Measurements from ENCODE around the gene MTUS2.

DNA sequence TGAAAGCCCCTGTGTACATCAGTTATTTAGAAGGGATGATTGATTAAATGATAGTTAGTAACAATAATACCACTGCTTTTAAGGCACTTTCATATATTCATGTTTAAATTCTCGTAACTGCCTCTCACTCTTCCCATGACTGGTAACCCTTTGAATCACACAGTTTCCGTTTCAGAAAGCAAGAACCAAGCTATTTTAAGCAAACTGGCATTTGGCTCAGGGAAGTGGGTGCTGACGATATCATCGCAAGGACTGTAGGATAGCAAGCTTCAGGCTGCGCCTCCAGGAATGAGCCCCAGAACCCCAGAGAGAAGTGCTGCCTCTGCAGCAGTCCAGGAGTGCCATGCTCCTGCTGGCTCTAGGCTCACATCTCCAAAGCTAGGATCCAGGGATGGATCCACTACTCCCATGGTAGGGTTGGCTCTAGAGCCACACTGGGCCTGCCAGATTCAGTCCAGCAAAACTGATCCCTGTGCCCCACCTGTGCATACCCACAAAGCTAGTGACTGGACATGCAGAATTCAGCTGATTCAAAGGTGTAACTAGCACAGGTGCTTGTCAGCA, 461.9 kb downstream of the MTUS2 start:
- TF ChIP-seq, protein P1, sequence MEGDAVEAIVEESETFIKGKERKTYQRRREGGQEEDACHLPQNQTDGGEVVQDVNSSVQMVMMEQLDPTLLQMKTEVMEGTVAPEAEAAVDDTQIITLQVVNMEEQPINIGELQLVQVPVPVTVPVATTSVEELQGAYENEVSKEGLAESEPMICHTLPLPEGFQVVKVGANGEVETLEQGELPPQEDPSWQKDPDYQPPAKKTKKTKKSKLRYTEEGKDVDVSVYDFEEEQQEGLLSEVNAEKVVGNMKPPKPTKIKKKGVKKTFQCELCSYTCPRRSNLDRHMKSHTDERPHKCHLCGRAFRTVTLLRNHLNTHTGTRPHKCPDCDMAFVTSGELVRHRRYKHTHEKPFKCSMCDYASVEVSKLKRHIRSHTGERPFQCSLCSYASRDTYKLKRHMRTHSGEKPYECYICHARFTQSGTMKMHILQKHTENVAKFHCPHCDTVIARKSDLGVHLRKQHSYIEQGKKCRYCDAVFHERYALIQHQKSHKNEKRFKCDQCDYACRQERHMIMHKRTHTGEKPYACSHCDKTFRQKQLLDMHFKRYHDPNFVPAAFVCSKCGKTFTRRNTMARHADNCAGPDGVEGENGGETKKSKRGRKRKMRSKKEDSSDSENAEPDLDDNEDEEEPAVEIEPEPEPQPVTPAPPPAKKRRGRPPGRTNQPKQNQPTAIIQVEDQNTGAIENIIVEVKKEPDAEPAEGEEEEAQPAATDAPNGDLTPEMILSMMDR (IDR thresholded peaks at IDR 0.05) = no peak
- TF ChIP-seq POLR2AphosphoS5 (IDR thresholded peaks at IDR 0.05) = no peak
